ENCODE results near the gene MGP. TPM values are rescaled to one million over a fixed set of nuclear protein-coding genes. Genes with fewer than 3 reads are reported as not detected.
A peak's percentile ranks its signal among the peaks of the same experiment; 100 is the strongest.

MGP gene
- total and polyA plus RNA-seq, 8 donors, result 52.4 to 362 (median 133) TPM

DNA sequence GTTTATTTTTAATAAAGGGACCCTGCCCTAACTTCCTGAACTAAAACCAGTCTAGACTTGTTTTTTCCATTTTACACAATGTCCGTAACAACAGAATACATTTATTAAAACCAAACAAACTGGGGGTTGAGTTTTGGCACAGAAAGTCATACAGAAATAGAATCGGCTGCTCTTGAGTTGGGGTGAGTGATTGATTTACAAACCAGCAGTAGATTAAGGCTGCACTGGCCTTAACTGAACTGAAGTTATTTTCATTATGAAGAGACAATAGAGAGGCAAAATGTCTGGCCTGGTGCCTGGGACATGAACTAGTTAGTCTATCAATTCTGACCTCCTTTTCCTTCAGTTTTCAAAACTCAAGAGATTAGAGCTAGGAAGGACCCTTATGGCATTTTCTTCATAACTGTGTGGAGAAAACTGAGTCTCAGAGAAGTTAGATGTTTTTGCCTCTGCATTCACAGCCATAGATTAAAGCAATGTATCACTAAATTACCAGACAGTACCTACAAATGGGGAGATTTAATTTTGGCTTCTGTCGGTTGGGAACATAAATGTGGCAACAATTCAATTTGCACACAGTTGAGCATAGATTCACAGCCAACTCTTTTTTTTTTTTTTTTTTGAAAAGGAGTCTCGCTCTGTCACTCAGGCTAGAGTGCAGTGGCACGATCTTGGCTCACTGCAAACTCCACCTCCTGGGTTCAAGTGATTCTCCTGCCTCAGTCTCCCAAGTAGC is 19.8 kb upstream of the MGP start:
- peak overlapping the region in 4 of 5 donors; percentile 8 to 66 (median 29) for H3K27ac ChIP-seq
- 23 to 40% (median 37%) methylated on average over 5 of the region's 5 CpGs for WGBS, 5 donors
- intact Hi-C loops (cut with DNase I; ENCODE audit: low total_unique reads), result no loop called here
- H3K4me3 ChIP-seq, result no peak overlapping the region
- peak in 1 of 2 donors; percentile 41 for DNase-seq
- no peaks in the 10 kb centered on the region for H3K36me3 ChIP-seq
- no peak for TF ChIP-seq EP300 (IDR thresholded peaks at IDR 0.05)
- TF ChIP-seq POLR2AphosphoS5 (IDR thresholded peaks at IDR 0.05), result no peak
- no peak for TF ChIP-seq POLR2A (IDR thresholded peaks at IDR 0.05)
- TF ChIP-seq, protein P1, sequence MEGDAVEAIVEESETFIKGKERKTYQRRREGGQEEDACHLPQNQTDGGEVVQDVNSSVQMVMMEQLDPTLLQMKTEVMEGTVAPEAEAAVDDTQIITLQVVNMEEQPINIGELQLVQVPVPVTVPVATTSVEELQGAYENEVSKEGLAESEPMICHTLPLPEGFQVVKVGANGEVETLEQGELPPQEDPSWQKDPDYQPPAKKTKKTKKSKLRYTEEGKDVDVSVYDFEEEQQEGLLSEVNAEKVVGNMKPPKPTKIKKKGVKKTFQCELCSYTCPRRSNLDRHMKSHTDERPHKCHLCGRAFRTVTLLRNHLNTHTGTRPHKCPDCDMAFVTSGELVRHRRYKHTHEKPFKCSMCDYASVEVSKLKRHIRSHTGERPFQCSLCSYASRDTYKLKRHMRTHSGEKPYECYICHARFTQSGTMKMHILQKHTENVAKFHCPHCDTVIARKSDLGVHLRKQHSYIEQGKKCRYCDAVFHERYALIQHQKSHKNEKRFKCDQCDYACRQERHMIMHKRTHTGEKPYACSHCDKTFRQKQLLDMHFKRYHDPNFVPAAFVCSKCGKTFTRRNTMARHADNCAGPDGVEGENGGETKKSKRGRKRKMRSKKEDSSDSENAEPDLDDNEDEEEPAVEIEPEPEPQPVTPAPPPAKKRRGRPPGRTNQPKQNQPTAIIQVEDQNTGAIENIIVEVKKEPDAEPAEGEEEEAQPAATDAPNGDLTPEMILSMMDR (IDR thresholded peaks at IDR 0.05), result no peak
- no peaks in the 10 kb centered on the region for H3K27me3 ChIP-seq
- peaks cover 3 to 24% (median 14%) of the 10 kb centered on the region in 4 donors for H3K4me1 ChIP-seq
- H3K9me3 ChIP-seq, result no peaks in the 10 kb centered on the region

DNA sequence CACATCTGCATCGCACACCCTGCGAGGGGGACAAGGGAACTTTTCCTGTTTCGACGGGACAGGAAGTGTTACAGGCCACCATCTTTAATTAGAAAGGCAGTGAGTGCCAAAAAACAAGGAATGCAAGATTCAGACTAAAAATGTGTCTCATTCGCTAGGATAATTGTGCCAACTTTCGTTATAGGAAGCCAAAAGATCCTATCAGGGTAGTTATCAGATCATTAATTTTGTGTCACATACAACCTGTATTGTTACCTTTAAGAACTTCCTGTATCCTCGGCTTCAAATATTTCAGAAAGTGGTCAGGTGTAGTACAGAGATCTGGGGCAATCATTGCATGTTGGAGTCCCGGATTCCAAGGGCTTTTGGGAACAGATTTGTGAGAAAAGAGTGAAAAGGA is 19.2 kb upstream of the MGP start:
- Histone ChIP-seq H3K4me1 (peaks cover 3 to 24% (median 14%) of the 10 kb centered on the region in 4 donors), H3K36me3 (no peaks in the 10 kb centered on the region), H3K27ac (peak overlapping the region in 3 of 5 donors; percentile 8 to 66 (median 36)), H3K4me3 (no peak overlapping the region), H3K9me3 (no peaks in the 10 kb centered on the region), H3K27me3 (no peaks in the 10 kb centered on the region)
- TF ChIP-seq, protein P1 (IDR thresholded peaks at IDR 0.05), result no peak
- TF ChIP-seq POLR2A (IDR thresholded peaks at IDR 0.05), result no peak
- no peak for TF ChIP-seq EP300 (IDR thresholded peaks at IDR 0.05)
- no peak for TF ChIP-seq POLR2AphosphoS5 (IDR thresholded peaks at IDR 0.05)
- intact Hi-C loops (cut with DNase I; ENCODE audit: low total_unique reads), result no loop called here
- no peak for DNase-seq
- 66 to 75% (median 73%) methylated on average over 8 of the region's 8 CpGs for WGBS, 5 donors

DNA sequence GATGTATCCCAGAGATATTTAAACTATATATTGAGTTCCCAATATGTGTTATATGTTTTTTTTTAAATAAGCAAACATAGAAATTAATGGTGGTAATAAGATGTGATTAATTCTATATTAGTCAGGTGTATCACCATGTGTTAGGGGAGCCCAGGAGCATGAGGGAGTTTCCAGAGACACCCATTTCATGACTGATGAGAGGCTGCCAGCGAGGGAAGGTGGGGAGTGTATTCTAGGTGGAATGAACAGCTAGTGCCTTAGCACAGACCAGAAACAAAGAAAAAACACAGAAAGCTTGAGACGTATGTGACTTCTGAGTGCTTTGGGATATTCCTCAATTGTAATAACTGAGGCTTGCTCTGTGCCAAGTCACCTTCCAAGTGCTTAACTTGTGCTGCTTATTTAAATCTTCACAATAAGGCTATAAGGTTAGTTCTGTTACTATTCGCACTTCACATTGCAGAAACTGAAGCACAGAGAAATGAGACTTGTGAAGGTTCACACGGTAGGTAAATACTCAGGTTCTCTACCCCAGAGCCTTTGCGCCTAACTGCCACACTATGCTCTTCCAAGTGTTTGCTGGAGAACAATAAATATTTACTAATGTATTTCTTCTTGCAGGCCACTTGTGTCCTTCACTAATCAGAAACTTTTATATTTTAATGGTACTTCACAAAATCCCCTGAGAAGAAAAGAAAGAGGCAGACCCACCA is 17.9 kb upstream of the MGP start:
- no peaks in the 10 kb centered on the region for H3K27me3 ChIP-seq
- H3K4me3 ChIP-seq, result no peak overlapping the region
- H3K36me3 ChIP-seq, result no peaks in the 10 kb centered on the region
- intact Hi-C loops (cut with DNase I; ENCODE audit: low total_unique reads), result no loop called here
- 76 to 89% (median 77%) methylated on average over 5 of the region's 5 CpGs for WGBS, 5 donors
- H3K4me1 ChIP-seq, result peaks cover 3 to 24% (median 14%) of the 10 kb centered on the region in 4 donors
- peak overlapping the region in 1 of 5 donors; percentile 2 for H3K27ac ChIP-seq
- no peaks in the 10 kb centered on the region for H3K9me3 ChIP-seq
- DNase-seq, result no peak
- no peak for TF ChIP-seq EP300 (IDR thresholded peaks at IDR 0.05)

DNA sequence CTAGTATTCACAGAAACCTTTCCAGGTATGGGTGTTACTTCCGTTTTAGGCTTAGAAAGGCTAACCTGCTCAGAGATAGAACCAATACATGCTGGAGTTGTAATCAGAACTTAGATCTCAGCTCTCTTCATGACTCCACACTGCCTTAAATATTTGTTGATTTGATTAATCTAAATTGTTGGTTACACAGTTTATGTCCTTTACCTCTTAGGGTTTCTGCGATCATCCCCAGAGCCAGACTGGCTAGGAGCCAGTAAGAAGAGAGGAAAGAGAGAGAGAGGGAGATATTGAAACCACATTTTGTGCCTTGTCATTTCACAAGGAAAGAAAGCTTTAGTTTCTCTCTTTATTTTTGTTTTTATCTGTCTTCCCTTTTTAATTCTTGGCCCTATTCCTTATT is 16.8 kb upstream of the MGP start:
- intact Hi-C loops (cut with DNase I; ENCODE audit: low total_unique reads), result no loop called here
- Histone ChIP-seq H3K9me3 (no peaks in the 10 kb centered on the region), H3K27ac (peak overlapping the region in 1 of 5 donors; percentile 27), H3K27me3 (no peaks in the 10 kb centered on the region), H3K36me3 (no peaks in the 10 kb centered on the region), H3K4me1 (peaks cover 3 to 24% (median 14%) of the 10 kb centered on the region in 4 donors), H3K4me3 (no peak overlapping the region)
- TF ChIP-seq, protein P1 (IDR thresholded peaks at IDR 0.05), result no peak
- TF ChIP-seq POLR2A (IDR thresholded peaks at IDR 0.05) (no peak), EP300 (IDR thresholded peaks at IDR 0.05) (no peak), POLR2AphosphoS5 (IDR thresholded peaks at IDR 0.05) (no peak)
- no peak for DNase-seq
- WGBS, 5 donors, result 47 to 61% (median 50%) methylated on average over 2 of the region's 2 CpGs
